ENCODE data around the gene SIRT5. TPM values are rescaled to one million over a fixed set of nuclear protein-coding genes. Genes with fewer than 3 reads are reported as not detected.

Gene SIRT5
- 3.1 to 3.9 TPM (median 3.7 TPM) in 5 replicates for total RNA-seq (2022; extraction: Qiagen RNA extraction; ENCODE audit: low read depth)

GRCh38 chr6:13574571-13575376 lies at the start of gene SIRT5:
SIRT5 (plus strand) TSS chr6:13574601; CDS start chr6:13584111, 9,510 bp downstream.

DNA sequence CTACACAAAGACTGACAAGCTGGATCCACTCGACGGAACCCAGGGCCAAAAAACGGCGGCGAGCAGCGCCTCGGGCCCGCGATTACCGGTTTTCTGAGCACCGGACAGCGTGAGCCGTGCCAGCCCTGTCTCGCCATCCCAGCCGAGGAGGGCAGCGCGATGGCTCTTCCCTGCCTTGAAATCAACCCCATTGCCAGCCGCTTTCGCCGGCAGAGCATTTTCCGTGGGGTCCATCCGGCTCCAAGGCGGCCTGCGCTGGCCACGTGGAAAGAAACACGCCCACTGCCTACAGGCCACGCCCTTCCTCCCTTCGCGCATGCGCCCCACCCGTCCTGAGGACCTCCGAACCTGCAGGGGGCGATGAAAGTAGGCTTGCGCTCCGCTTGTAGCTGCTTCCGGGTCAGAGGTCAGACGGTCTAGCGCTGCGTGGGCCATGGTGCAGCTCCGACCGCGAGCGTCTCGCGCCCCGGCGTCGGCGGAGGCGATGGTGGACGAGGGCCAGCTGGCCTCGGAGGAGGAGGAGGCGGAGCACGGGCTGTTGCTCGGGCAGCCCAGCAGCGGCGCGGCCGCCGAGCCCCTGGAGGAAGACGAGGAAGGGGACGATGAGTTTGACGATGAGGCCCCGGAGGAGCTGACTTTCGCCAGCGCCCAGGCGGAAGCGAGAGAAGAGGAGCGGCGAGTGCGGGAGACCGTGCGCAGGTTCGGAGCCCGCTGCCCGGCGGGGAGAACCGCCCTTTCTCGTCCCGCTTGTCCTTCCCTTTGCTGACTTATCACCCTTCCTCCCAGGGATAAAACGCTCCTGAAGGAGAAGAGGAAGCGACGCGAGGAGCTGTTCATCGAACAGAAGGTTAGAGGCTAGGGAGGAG lies 40.8 kb downstream of the SIRT5 start, which contains the start of gene NOL7:
NOL7 (plus strand) TSS at position 410 of the 866 bp plus-strand sequence; CDS start at position 434, 24 bp downstream.

Other genes with a start within 250 kb of the SIRT5 start
- 30.4 to 32.3 TPM (median 31.0 TPM) in 5 replicates for gene TBC1D7, start 246.1 kb upstream of the SIRT5 start, total RNA-seq (2022; extraction: Qiagen RNA extraction; ENCODE audit: low read depth)
- gene GFOD1, start 87.0 kb upstream of the SIRT5 start, total RNA-seq (2022; extraction: Qiagen RNA extraction; ENCODE audit: low read depth), result 1.6 to 1.9 TPM (median 1.8 TPM) in 5 replicates
- gene NOL7, start 40.7 kb downstream of the SIRT5 start, total RNA-seq (2022; extraction: Qiagen RNA extraction; ENCODE audit: low read depth), result 67.0 to 84.3 TPM (median 72.5 TPM) in 5 replicates
- gene RANBP9, start 137.2 kb downstream of the SIRT5 start, total RNA-seq (2022; extraction: Qiagen RNA extraction; ENCODE audit: low read depth), result 10.9 to 14.1 TPM (median 13.5 TPM) in 5 replicates
- gene MCUR1, start 240.0 kb downstream of the SIRT5 start, total RNA-seq (2022; extraction: Qiagen RNA extraction; ENCODE audit: low read depth), result 9.8 to 16.2 TPM (median 14.1 TPM) in 5 replicates

All from A549 treated with GW870086 at 1 μM for 4 hours (cell line).